Stimulated activated CD4-positive, alpha-beta T cell treated with anti-CD3 and anti-CD28 coated beads, Interleukin-2, amount 100 ng/mL, for 24 hours (primary cell): Measurements from ENCODE around the gene SDCCAG8.

Experiments used
- DNase-seq, 2 donors: peaks; one replicate each; pipeline ENCODE4 v3.0.0-alpha.2; 2020

SDCCAG8 gene

GRCh38 chr1:243341074-243341473, 85.2 kb downstream of the SDCCAG8 start:
- DNase-seq, result no peak

GRCh38 chr1:243343970-243344937, 88.4 kb downstream of the SDCCAG8 start:
- no peak for DNase-seq

- DNase-seq, result no peak
Measured at GRCh38 chr1:243345205-243345604, 89.4 kb downstream of the SDCCAG8 start.

GRCh38 chr1:243346016-243346415, 90.2 kb downstream of the SDCCAG8 start:
- DNase-seq, result no peak

GRCh38 chr1:243346468-243346867, 90.6 kb downstream of the SDCCAG8 start:
- DNase-seq, result no peak

GRCh38 chr1:243348331-243348730, 92.5 kb downstream of the SDCCAG8 start:
- no peak for DNase-seq

- DNase-seq, result no peak
Measured at GRCh38 chr1:243349128-243349527, 93.3 kb downstream of the SDCCAG8 start.

GRCh38 chr1:243351337-243351736, 95.5 kb downstream of the SDCCAG8 start:
- DNase-seq, result no peak

- no peak for DNase-seq
Measured at GRCh38 chr1:243354511-243355153, 98.8 kb downstream of the SDCCAG8 start.

- DNase-seq, result no peak
Measured at GRCh38 chr1:243363832-243364231, 108.0 kb downstream of the SDCCAG8 start.

- DNase-seq, result no peak
Measured at GRCh38 chr1:243364330-243364729, 108.5 kb downstream of the SDCCAG8 start.

GRCh38 chr1:243364866-243365265, 109.0 kb downstream of the SDCCAG8 start:
- no peak for DNase-seq

GRCh38 chr1:243367314-243367713, 111.5 kb downstream of the SDCCAG8 start:
- DNase-seq, result no peak

GRCh38 chr1:243374412-243374811, 118.6 kb downstream of the SDCCAG8 start:
- DNase-seq, result no peak

GRCh38 chr1:243375596-243375995, 119.8 kb downstream of the SDCCAG8 start:
- DNase-seq, result no peak

- no peak for DNase-seq
Measured at GRCh38 chr1:243378669-243379068, 122.8 kb downstream of the SDCCAG8 start.

GRCh38 chr1:243379208-243379607, 123.4 kb downstream of the SDCCAG8 start:
- no peak for DNase-seq

- no peak for DNase-seq
Measured at GRCh38 chr1:243379706-243380105, 123.9 kb downstream of the SDCCAG8 start.

GRCh38 chr1:243388276-243388675, 132.4 kb downstream of the SDCCAG8 start:
- DNase-seq, result no peak

- no peak for DNase-seq
Measured at GRCh38 chr1:243390162-243390791, 134.4 kb downstream of the SDCCAG8 start.

- no peak for DNase-seq
Measured at GRCh38 chr1:243391355-243391754, 135.5 kb downstream of the SDCCAG8 start.

- no peak for DNase-seq
Measured at GRCh38 chr1:243393096-243393495, 137.3 kb downstream of the SDCCAG8 start.

GRCh38 chr1:243394066-243394465, 138.2 kb downstream of the SDCCAG8 start:
- DNase-seq, result no peak
